ENCODE measurements around the gene CPED1.

CPED1 gene

DNA sequence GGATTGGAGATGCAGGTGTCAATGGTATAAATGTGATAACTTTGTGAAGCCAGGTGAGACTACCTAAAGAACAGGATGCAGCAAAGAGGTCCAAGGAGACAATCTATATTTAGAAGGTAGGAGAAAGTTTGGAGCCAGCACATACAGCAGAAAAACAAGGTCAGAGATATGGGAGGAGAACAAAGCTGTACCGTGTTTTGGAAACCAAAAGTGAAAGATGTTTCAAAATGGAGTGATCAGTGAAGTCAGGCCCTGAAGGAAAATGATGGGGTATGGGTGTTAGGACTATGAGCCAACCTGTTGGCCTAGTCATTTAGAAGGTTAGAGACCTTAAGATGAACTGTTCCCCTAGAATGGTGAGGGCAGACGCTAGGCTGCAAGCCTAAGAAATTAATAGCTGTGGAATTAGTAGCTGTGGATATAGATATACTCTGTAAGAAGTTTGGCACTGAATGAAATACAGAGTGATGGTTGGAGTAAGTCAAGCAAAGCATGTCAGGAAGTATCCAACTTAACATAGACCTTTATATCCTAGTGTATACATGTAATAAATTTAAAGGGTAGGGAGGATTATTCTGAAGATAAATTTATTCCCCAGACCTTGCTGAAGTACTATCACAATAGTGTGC, 190.5 kb downstream of the CPED1 start:
- ATAC-seq, result no peak
- no peak for TF ChIP-seq ZFP3 (CRISPR knock-in tag; IDR thresholded peaks at IDR 0.05)
- TF ChIP-seq, protein P1, sequence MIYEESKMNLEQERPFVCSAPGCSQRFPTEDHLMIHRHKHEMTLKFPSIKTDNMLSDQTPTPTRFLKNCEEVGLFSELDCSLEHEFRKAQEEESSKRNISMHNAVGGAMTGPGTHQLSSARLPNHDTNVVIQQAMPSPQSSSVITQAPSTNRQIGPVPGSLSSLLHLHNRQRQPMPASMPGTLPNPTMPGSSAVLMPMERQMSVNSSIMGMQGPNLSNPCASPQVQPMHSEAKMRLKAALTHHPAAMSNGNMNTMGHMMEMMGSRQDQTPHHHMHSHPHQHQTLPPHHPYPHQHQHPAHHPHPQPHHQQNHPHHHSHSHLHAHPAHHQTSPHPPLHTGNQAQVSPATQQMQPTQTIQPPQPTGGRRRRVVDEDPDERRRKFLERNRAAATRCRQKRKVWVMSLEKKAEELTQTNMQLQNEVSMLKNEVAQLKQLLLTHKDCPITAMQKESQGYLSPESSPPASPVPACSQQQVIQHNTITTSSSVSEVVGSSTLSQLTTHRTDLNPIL (CRISPR knock-in tag; IDR thresholded peaks at IDR 0.05; ENCODE audit: low read depth), result no peak
- no peak for TF ChIP-seq ESRRG (CRISPR knock-in tag; IDR thresholded peaks at IDR 0.05)
- TF ChIP-seq TSHZ2 (CRISPR knock-in tag; IDR thresholded peaks at IDR 0.05), result no peak
- TF ChIP-seq ZNF8 (CRISPR knock-in tag; IDR thresholded peaks at IDR 0.05), result no peak
- no peak for TF ChIP-seq BACH2 (CRISPR knock-in tag; IDR thresholded peaks at IDR 0.05; ENCODE audit: borderline replicate concordance)
- no peak for TF ChIP-seq CSDC2 (CRISPR knock-in tag; IDR thresholded peaks at IDR 0.05)
- TF ChIP-seq PATZ1 (CRISPR knock-in tag; IDR thresholded peaks at IDR 0.05; ENCODE audit: borderline replicate concordance), result no peak
- TF ChIP-seq GLIS3 (CRISPR knock-in tag; IDR thresholded peaks at IDR 0.05), result no peak
- TF ChIP-seq OSR1 (CRISPR knock-in tag; IDR thresholded peaks at IDR 0.05), result no peak
- TF ChIP-seq RARB (CRISPR knock-in tag; IDR thresholded peaks at IDR 0.05), result no peak
- no peak for TF ChIP-seq ISL1 (CRISPR knock-in tag; IDR thresholded peaks at IDR 0.05)
- TF ChIP-seq, protein P2, sequence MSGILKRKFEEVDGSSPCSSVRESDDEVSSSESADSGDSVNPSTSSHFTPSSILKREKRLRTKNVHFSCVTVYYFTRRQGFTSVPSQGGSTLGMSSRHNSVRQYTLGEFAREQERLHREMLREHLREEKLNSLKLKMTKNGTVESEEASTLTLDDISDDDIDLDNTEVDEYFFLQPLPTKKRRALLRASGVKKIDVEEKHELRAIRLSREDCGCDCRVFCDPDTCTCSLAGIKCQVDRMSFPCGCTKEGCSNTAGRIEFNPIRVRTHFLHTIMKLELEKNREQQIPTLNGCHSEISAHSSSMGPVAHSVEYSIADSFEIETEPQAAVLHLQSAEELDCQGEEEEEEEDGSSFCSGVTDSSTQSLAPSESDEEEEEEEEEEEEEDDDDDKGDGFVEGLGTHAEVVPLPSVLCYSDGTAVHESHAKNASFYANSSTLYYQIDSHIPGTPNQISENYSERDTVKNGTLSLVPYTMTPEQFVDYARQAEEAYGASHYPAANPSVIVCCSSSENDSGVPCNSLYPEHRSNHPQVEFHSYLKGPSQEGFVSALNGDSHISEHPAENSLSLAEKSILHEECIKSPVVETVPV (CRISPR knock-in tag; IDR thresholded peaks at IDR 0.05), result no peak
- no peak for TF ChIP-seq ZC3H10 (CRISPR knock-in tag; IDR thresholded peaks at IDR 0.05)
- TF ChIP-seq POU6F1 (CRISPR knock-in tag; IDR thresholded peaks at IDR 0.05; ENCODE audit: borderline replicate concordance, low read depth), result no peak
- no peak for TF ChIP-seq PPARA (CRISPR knock-in tag; IDR thresholded peaks at IDR 0.05; ENCODE audit: borderline replicate concordance)
- TF ChIP-seq ARNTL (CRISPR knock-in tag; IDR thresholded peaks at IDR 0.05; ENCODE audit: borderline replicate concordance, low read depth), result no peak

GRCh38 chr7:121180436-121181063, 192.0 kb downstream of the CPED1 start:
- no peak for ATAC-seq
- TF ChIP-seq ZNF8 (CRISPR knock-in tag; IDR thresholded peaks at IDR 0.05), result no peak
- no peak for TF ChIP-seq OSR1 (CRISPR knock-in tag; IDR thresholded peaks at IDR 0.05)
- no peak for TF ChIP-seq ARNTL (CRISPR knock-in tag; IDR thresholded peaks at IDR 0.05; ENCODE audit: borderline replicate concordance, low read depth)
- TF ChIP-seq, protein P2 (CRISPR knock-in tag; IDR thresholded peaks at IDR 0.05), result no peak
- no peak for TF ChIP-seq RARB (CRISPR knock-in tag; IDR thresholded peaks at IDR 0.05)
- no peak for TF ChIP-seq PPARA (CRISPR knock-in tag; IDR thresholded peaks at IDR 0.05; ENCODE audit: borderline replicate concordance)
- TF ChIP-seq PATZ1 (CRISPR knock-in tag; IDR thresholded peaks at IDR 0.05; ENCODE audit: borderline replicate concordance), result no peak
- no peak for TF ChIP-seq SNAI2 (CRISPR knock-in tag; IDR thresholded peaks at IDR 0.05)
- TF ChIP-seq ZC3H10 (CRISPR knock-in tag; IDR thresholded peaks at IDR 0.05), result no peak
- no peak for TF ChIP-seq ZNF70 (CRISPR knock-in tag; IDR thresholded peaks at IDR 0.05)
- TF ChIP-seq TSHZ2 (CRISPR knock-in tag; IDR thresholded peaks at IDR 0.05), result no peak
- TF ChIP-seq ISL1 (CRISPR knock-in tag; IDR thresholded peaks at IDR 0.05), result no peak
- TF ChIP-seq ZFP3 (CRISPR knock-in tag; IDR thresholded peaks at IDR 0.05), result no peak
- TF ChIP-seq ZFP30 (CRISPR knock-in tag; IDR thresholded peaks at IDR 0.05), result no peak

Data from SK-N-SH treated with all-trans-retinoic acid at 6 μM for 48 hours (cell line).